Measurements from ENCODE around the gene OTUD6A.
"Not testable (repeated sequence)": the region's sequence is repeated elsewhere in the genome, so short reads cannot be mapped to it uniquely, and the experiment has no call there.

Gene OTUD6A

GRCh38 chrX:70049406-70049805 is 12.9 kb upstream of the OTUD6A start:
- no peak for DNase-seq

- DNase-seq: no peak
Measured at GRCh38 chrX:70049925-70050324, 12.3 kb upstream of the OTUD6A start, which contains the start of gene AWAT2. TSS of gene AWAT2 (minus strand) at chrX:70049938. CDS start at chrX:70049932, 6 bp downstream.

GRCh38 chrX:70052895-70053615 is 9.2 kb upstream of the OTUD6A start:
- no peak for DNase-seq

GRCh38 chrX:70054391-70054790 is 7.9 kb upstream of the OTUD6A start:
- DNase-seq: no peak

- no peak for DNase-seq
Measured at GRCh38 chrX:70062961-70063550, 799 bp downstream of the OTUD6A start.

- DNase-seq: no peak
Measured at GRCh38 chrX:70066646-70067045, 4.4 kb downstream of the OTUD6A start.

GRCh38 chrX:70079297-70079696 is 17.0 kb downstream of the OTUD6A start:
- no peak for DNase-seq

GRCh38 chrX:70079870-70080269 is 17.6 kb downstream of the OTUD6A start:
- DNase-seq: no peak

- no peak for DNase-seq
Measured at GRCh38 chrX:70082723-70083122, 20.5 kb downstream of the OTUD6A start.

- DNase-seq: no peak
Measured at GRCh38 chrX:70084592-70085240, 22.5 kb downstream of the OTUD6A start.

GRCh38 chrX:70087857-70088630 is 25.8 kb downstream of the OTUD6A start:
- no peak for DNase-seq

GRCh38 chrX:70088751-70089150 is 26.5 kb downstream of the OTUD6A start:
- DNase-seq: no peak

GRCh38 chrX:70089604-70090297 is 27.5 kb downstream of the OTUD6A start:
- DNase-seq: no peak

GRCh38 chrX:70092247-70092646 is 30.0 kb downstream of the OTUD6A start:
- DNase-seq: no peak

GRCh38 chrX:70096052-70096451 is 33.8 kb downstream of the OTUD6A start:
- no peak for DNase-seq

GRCh38 chrX:70105229-70105628 is 43.0 kb downstream of the OTUD6A start:
- no peak for DNase-seq

- not testable (repeated sequence) for DNase-seq
Measured at GRCh38 chrX:70111436-70112026, 49.3 kb downstream of the OTUD6A start.

Data from NCI-H2171 (cell line).